ENCODE results near the gene FZD1.

The FZD1 gene

GRCh38 chr7:91263384-91264045 lies 718 bp upstream of the FZD1 start:
- no peak for DNase-seq (ENCODE audit: low spot score)
- H3K4me3 ChIP-seq (ENCODE audit: severe bottlenecking), result peak overlapping the region; percentile 79

DNA sequence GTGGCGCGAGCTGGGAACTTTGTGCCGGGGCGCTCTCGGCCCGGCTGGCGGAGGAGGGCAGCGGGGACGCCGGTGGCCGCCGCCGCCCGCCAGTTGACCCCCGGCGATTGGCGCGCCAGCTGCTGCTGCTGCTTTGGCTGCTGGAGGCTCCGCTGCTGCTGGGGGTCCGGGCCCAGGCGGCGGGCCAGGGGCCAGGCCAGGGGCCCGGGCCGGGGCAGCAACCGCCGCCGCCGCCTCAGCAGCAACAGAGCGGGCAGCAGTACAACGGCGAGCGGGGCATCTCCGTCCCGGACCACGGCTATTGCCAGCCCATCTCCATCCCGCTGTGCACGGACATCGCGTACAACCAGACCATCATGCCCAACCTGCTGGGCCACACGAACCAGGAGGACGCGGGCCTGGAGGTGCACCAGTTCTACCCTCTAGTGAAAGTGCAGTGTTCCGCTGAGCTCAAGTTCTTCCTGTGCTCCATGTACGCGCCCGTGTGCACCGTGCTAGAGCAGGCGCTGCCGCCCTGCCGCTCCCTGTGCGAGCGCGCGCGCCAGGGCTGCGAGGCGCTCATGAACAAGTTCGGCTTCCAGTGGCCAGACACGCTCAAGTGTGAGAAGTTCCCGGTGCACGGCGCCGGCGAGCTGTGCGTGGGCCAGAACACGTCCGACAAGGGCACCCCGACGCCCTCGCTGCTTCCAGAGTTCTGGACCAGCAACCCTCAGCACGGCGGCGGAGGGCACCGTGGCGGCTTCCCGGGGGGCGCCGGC lies 870 bp downstream of the FZD1 start:
- Histone ChIP-seq H3K9me3 (ENCODE audit: severe bottlenecking) (no peaks in the 10 kb centered on the region), H3K4me3 (ENCODE audit: severe bottlenecking) (peak overlapping the region; percentile 79), H3K4me1 (ENCODE audit: insufficient read depth, poor library complexity, severe bottlenecking) (peaks cover 5% of the 10 kb centered on the region), H3K27me3 (ENCODE audit: insufficient read depth, poor library complexity, severe bottlenecking) (no peaks in the 10 kb centered on the region), H3K36me3 (ENCODE audit: low read depth) (no peaks in the 10 kb centered on the region), H3K27ac (ENCODE audit: poor library complexity, severe bottlenecking) (peak overlapping the region; percentile 76)
- ATAC-seq (ENCODE audit: low read depth) (peak; percentile 52), DNase-seq (ENCODE audit: low spot score) (peak; percentile 67)
- TF ChIP-seq, protein P1, sequence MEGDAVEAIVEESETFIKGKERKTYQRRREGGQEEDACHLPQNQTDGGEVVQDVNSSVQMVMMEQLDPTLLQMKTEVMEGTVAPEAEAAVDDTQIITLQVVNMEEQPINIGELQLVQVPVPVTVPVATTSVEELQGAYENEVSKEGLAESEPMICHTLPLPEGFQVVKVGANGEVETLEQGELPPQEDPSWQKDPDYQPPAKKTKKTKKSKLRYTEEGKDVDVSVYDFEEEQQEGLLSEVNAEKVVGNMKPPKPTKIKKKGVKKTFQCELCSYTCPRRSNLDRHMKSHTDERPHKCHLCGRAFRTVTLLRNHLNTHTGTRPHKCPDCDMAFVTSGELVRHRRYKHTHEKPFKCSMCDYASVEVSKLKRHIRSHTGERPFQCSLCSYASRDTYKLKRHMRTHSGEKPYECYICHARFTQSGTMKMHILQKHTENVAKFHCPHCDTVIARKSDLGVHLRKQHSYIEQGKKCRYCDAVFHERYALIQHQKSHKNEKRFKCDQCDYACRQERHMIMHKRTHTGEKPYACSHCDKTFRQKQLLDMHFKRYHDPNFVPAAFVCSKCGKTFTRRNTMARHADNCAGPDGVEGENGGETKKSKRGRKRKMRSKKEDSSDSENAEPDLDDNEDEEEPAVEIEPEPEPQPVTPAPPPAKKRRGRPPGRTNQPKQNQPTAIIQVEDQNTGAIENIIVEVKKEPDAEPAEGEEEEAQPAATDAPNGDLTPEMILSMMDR (IDR thresholded peaks at IDR 0.05; ENCODE audit: poor library complexity, severe bottlenecking), result no peak

More at GRCh38 chr7:91263384-91264045, 718 bp upstream of the FZD1 start:
- Histone ChIP-seq H3K36me3 (ENCODE audit: low read depth) (no peaks in the 10 kb centered on the region), H3K27me3 (ENCODE audit: insufficient read depth, poor library complexity, severe bottlenecking) (no peaks in the 10 kb centered on the region), H3K27ac (ENCODE audit: poor library complexity, severe bottlenecking) (peak overlapping the region; percentile 76), H3K9me3 (ENCODE audit: severe bottlenecking) (no peaks in the 10 kb centered on the region), H3K4me1 (ENCODE audit: insufficient read depth, poor library complexity, severe bottlenecking) (peaks cover 5% of the 10 kb centered on the region)
- TF ChIP-seq, protein P1 (IDR thresholded peaks at IDR 0.05; ENCODE audit: poor library complexity, severe bottlenecking), result no peak
- no peak; the same call in 2 of the 3 replicates for ATAC-seq (ENCODE audit: low read depth)

DNA sequence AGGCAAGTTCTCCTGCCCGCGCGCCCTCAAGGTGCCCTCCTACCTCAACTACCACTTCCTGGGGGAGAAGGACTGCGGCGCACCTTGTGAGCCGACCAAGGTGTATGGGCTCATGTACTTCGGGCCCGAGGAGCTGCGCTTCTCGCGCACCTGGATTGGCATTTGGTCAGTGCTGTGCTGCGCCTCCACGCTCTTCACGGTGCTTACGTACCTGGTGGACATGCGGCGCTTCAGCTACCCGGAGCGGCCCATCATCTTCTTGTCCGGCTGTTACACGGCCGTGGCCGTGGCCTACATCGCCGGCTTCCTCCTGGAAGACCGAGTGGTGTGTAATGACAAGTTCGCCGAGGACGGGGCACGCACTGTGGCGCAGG lies 1.4 kb downstream of the FZD1 start:
- Histone ChIP-seq H3K4me3 (ENCODE audit: severe bottlenecking) (peak overlapping the region; percentile 79), H3K9me3 (ENCODE audit: severe bottlenecking) (no peaks in the 10 kb centered on the region), H3K27ac (ENCODE audit: poor library complexity, severe bottlenecking) (peak overlapping the region; percentile 76), H3K4me1 (ENCODE audit: insufficient read depth, poor library complexity, severe bottlenecking) (peaks cover 5% of the 10 kb centered on the region), H3K27me3 (ENCODE audit: insufficient read depth, poor library complexity, severe bottlenecking) (no peaks in the 10 kb centered on the region), H3K36me3 (ENCODE audit: low read depth) (no peaks in the 10 kb centered on the region)
- TF ChIP-seq, protein P1 (IDR thresholded peaks at IDR 0.05; ENCODE audit: poor library complexity, severe bottlenecking), result no peak
- ATAC-seq (ENCODE audit: low read depth) (no peak; the same call in 2 of the 3 replicates), DNase-seq (ENCODE audit: low spot score) (no peak)

DNA sequence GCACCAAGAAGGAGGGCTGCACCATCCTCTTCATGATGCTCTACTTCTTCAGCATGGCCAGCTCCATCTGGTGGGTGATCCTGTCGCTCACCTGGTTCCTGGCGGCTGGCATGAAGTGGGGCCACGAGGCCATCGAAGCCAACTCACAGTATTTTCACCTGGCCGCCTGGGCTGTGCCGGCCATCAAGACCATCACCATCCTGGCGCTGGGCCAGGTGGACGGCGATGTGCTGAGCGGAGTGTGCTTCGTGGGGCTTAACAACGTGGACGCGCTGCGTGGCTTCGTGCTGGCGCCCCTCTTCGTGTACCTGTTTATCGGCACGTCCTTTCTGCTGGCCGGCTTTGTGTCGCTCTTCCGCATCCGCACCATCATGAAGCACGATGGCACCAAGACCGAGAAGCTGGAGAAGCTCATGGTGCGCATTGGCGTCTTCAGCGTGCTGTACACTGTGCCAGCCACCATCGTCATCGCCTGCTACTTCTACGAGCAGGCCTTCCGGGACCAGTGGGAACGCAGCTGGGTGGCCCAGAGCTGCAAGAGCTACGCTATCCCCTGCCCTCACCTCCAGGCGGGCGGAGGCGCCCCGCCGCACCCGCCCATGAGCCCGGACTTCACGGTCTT lies 1.9 kb downstream of the FZD1 start:
- H3K4me3 ChIP-seq (ENCODE audit: severe bottlenecking), result peak overlapping the region; percentile 79
- H3K27ac ChIP-seq (ENCODE audit: poor library complexity, severe bottlenecking), result no peak overlapping the region
- H3K9me3 ChIP-seq (ENCODE audit: severe bottlenecking), result no peaks in the 10 kb centered on the region
- DNase-seq (ENCODE audit: low spot score), result no peak
- TF ChIP-seq, protein P1 (IDR thresholded peaks at IDR 0.05; ENCODE audit: poor library complexity, severe bottlenecking), result no peak
- ATAC-seq (ENCODE audit: low read depth), result no peak
- H3K27me3 ChIP-seq (ENCODE audit: insufficient read depth, poor library complexity, severe bottlenecking), result no peaks in the 10 kb centered on the region
- H3K36me3 ChIP-seq (ENCODE audit: low read depth), result no peaks in the 10 kb centered on the region
- peaks cover 5% of the 10 kb centered on the region for H3K4me1 ChIP-seq (ENCODE audit: insufficient read depth, poor library complexity, severe bottlenecking)
